ENCODE measurements around the gene ZDHHC22.

ZDHHC22 gene

GRCh38 chr14:77155083-77155482 is 13.5 kb upstream of the ZDHHC22 start:
- no peak for DNase-seq

GRCh38 chr14:77154421-77154820 is 12.8 kb upstream of the ZDHHC22 start:
- peak; percentile 73 for DNase-seq

GRCh38 chr14:77153802-77154201 is 12.2 kb upstream of the ZDHHC22 start:
- DNase-seq: no peak

- peak; percentile 77 for DNase-seq
These were observed 10.5 kb upstream of the ZDHHC22 start for GRCh38 chr14:77151918-77152588.

- peak; percentile 30 for DNase-seq
These were observed 9.7 kb upstream of the ZDHHC22 start for GRCh38 chr14:77151245-77151644.

GRCh38 chr14:77148510-77149231 is 7.1 kb upstream of the ZDHHC22 start:
- no peak for DNase-seq

GRCh38 chr14:77145975-77146740 is 4.6 kb upstream of the ZDHHC22 start:
- DNase-seq: no peak

GRCh38 chr14:77144412-77145115 is 3.0 kb upstream of the ZDHHC22 start:
- no peak for DNase-seq

- no peak for DNase-seq
These were observed 1.5 kb upstream of the ZDHHC22 start for GRCh38 chr14:77143071-77143470.

GRCh38 chr14:77142005-77142800 is 612 bp upstream of the ZDHHC22 start:
- no peak for DNase-seq

GRCh38 chr14:77140359-77141213 is 1.0 kb downstream of the ZDHHC22 start:
- DNase-seq: peak; percentile 43

- peak; percentile 30 for DNase-seq
These were observed 1.8 kb downstream of the ZDHHC22 start for GRCh38 chr14:77139540-77140358.

- no peak for DNase-seq
These were observed 2.6 kb downstream of the ZDHHC22 start for GRCh38 chr14:77139022-77139421.

GRCh38 chr14:77133720-77134338 is 7.8 kb downstream of the ZDHHC22 start:
- no peak for DNase-seq

- DNase-seq: no peak
These were observed 9.6 kb downstream of the ZDHHC22 start for GRCh38 chr14:77131871-77132486.

GRCh38 chr14:77131206-77131605 is 10.4 kb downstream of the ZDHHC22 start:
- DNase-seq: no peak

- DNase-seq: no peak
These were observed 11.2 kb downstream of the ZDHHC22 start for GRCh38 chr14:77130386-77130785.

- no peak for DNase-seq
These were observed 13.1 kb downstream of the ZDHHC22 start for GRCh38 chr14:77128414-77128891.

- no peak for DNase-seq
These were observed 15.1 kb downstream of the ZDHHC22 start for GRCh38 chr14:77126461-77126990.
